ENCODE data around the gene KIAA1328.

Gene KIAA1328

DNA sequence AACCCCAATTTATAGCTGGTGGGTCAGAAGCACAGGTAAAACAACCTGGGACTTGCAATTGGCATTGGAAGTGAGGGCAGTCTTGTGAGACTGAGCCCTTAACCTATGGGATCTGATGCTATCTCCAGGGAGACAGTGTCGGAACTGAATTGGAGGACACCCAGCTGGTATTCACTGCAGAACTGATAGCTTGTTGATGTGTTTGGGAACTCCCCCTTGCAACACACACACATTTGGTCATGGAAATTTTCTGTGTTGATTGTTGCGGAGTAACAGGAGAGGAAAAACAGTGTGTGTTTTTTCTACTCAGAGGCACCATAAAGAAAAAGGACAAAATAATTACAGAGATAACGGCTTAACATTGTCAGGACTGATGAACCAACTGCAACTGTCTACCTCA lies 16.2 kb upstream of the KIAA1328 start:
- Histone ChIP-seq H3K4me2 (ENCODE audit: low read depth, low read length, poor library complexity, severe bottlenecking) (no peak overlapping the region), H3K9me3 (ENCODE audit: insufficient read depth, low read length) (no peaks in the 10 kb centered on the region), H3K27me3 (ENCODE audit: low read length) (no peaks in the 10 kb centered on the region), H4K20me1 (ENCODE audit: low read depth, low read length) (no peaks in the 10 kb centered on the region), H3K36me3 (ENCODE audit: low read length) (peaks cover 6% of the 10 kb centered on the region; the same call in 1 of the 2 replicates), H3F3A (ENCODE audit: insufficient read depth) (no peaks in the 10 kb centered on the region; the same call in 1 of the 2 replicates), H3K9ac (ENCODE audit: low read length) (no peak overlapping the region), H3K4me3 (ENCODE audit: insufficient read depth, low read length, poor library complexity, severe bottlenecking) (no peak overlapping the region), H2AFZ (ENCODE audit: low read depth, low read length, severe bottlenecking) (no peak overlapping the region), H3K27ac (ENCODE audit: low read depth, low read length) (no peak overlapping the region), H3K9me2 (replicated peaks; ENCODE audit: insufficient read depth, low read length) (no peaks in the 10 kb centered on the region), H3K79me2 (ENCODE audit: insufficient read depth, low read length) (no peaks in the 10 kb centered on the region)
- TF ChIP-seq EZH2phosphoT487 (conservative IDR thresholded peaks at IDR 0.05; ENCODE audit: low read length) (no peak), CTCF (IDR thresholded peaks at IDR 0.05; ENCODE audit: insufficient read depth, low read length, poor library complexity, severe bottlenecking) (no peak)

- Histone ChIP-seq H3K79me2 (ENCODE audit: insufficient read depth, low read length) (no peaks in the 10 kb centered on the region), H3K27ac (ENCODE audit: low read depth, low read length) (no peak overlapping the region), H3F3A (ENCODE audit: insufficient read depth) (no peaks in the 10 kb centered on the region; the same call in 1 of the 2 replicates), H3K9me2 (replicated peaks; ENCODE audit: insufficient read depth, low read length) (no peaks in the 10 kb centered on the region), H3K4me2 (ENCODE audit: low read depth, low read length, poor library complexity, severe bottlenecking) (no peak overlapping the region), H3K9me3 (ENCODE audit: insufficient read depth, low read length) (no peaks in the 10 kb centered on the region), H3K36me3 (ENCODE audit: low read length) (peaks cover 6% of the 10 kb centered on the region; the same call in 1 of the 2 replicates), H3K9ac (ENCODE audit: low read length) (no peak overlapping the region), H3K27me3 (ENCODE audit: low read length) (no peaks in the 10 kb centered on the region), H2AFZ (ENCODE audit: low read depth, low read length, severe bottlenecking) (no peak overlapping the region), H3K4me3 (ENCODE audit: insufficient read depth, low read length, poor library complexity, severe bottlenecking) (no peak overlapping the region), H4K20me1 (ENCODE audit: low read depth, low read length) (no peaks in the 10 kb centered on the region)
- no peak for TF ChIP-seq EZH2phosphoT487 (conservative IDR thresholded peaks at IDR 0.05; ENCODE audit: low read length)
- no peak for TF ChIP-seq CTCF (IDR thresholded peaks at IDR 0.05; ENCODE audit: insufficient read depth, low read length, poor library complexity, severe bottlenecking)
These were observed 15.7 kb upstream of the KIAA1328 start for GRCh38 chr18:36813101-36813775.

DNA sequence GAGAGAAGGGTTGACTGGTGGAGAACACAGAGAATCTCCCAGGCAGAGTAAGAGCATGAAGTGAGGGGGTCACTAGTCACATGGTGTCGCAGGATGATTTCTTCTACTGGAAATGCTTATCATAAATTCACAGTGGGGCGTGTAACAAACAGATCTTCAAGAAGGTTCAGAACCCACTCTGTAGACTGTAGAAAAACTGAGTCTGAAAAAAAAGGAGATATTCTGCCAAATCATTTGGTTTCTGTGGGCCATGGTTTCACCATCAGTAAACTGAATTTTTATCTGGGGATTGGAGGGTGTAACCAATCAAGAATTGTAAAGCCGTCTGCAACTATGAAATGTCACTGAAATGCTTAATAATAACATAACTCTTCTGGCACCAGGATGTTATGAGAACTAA lies 15.1 kb upstream of the KIAA1328 start:
- Histone ChIP-seq H3F3A (ENCODE audit: insufficient read depth) (no peaks in the 10 kb centered on the region; the same call in 1 of the 2 replicates), H3K9me3 (ENCODE audit: insufficient read depth, low read length) (no peaks in the 10 kb centered on the region), H3K27me3 (ENCODE audit: low read length) (no peaks in the 10 kb centered on the region), H3K27ac (ENCODE audit: low read depth, low read length) (no peak overlapping the region), H3K9me2 (replicated peaks; ENCODE audit: insufficient read depth, low read length) (no peaks in the 10 kb centered on the region), H3K4me2 (ENCODE audit: low read depth, low read length, poor library complexity, severe bottlenecking) (no peak overlapping the region), H3K4me3 (ENCODE audit: insufficient read depth, low read length, poor library complexity, severe bottlenecking) (no peak overlapping the region), H3K79me2 (ENCODE audit: insufficient read depth, low read length) (no peaks in the 10 kb centered on the region), H3K9ac (ENCODE audit: low read length) (no peak overlapping the region), H3K36me3 (ENCODE audit: low read length) (peaks cover 6% of the 10 kb centered on the region; the same call in 1 of the 2 replicates), H2AFZ (ENCODE audit: low read depth, low read length, severe bottlenecking) (no peak overlapping the region), H4K20me1 (ENCODE audit: low read depth, low read length) (no peaks in the 10 kb centered on the region)
- TF ChIP-seq EZH2phosphoT487 (conservative IDR thresholded peaks at IDR 0.05; ENCODE audit: low read length) (no peak), CTCF (IDR thresholded peaks at IDR 0.05; ENCODE audit: insufficient read depth, low read length, poor library complexity, severe bottlenecking) (no peak)
